B cell (primary cell): Measurements from ENCODE around the gene TM4SF5. TPM values are rescaled to one million over a fixed set of nuclear protein-coding genes. Genes with fewer than 3 reads are reported as not detected.

Source experiments
- ATAC-seq: fragments of 200-7000 bp; cut with Tn5 transposase; one replicate; pipeline ENCODE4 v1.10.0; 2021; ENCODE audit warnings: low read depth, mild to moderate bottlenecking, moderate number of reproducible peaks, moderate library complexity
- CTCF ChIA-PET: fragments of 350-600 bp; sonication (Branson Sonifier 250); formaldehyde crosslinking; loops from one replicate; lab custom pipeline; 2021; ENCODE audit warnings: antibody characterized with exemption, inconsistent platforms; lab: Charles Lee
- POLR2A ChIA-PET: fragments of 350-600 bp; sonication (Branson Sonifier 250); formaldehyde crosslinking; loops from one replicate; lab custom pipeline; 2021; ENCODE audit warnings: antibody characterized with exemption; lab: Charles Lee
- DNase-seq: peaks from one replicate; pipeline ENCODE4 v3.0.0; 2013
- H2AFZ ChIP-seq: 2 replicates; pipeline ENCODE4 v1.6.1; 2012; ENCODE audit warnings: mild to moderate bottlenecking, low read depth, low read length; ENCODE audit not compliant: insufficient read depth, poor library complexity, severe bottlenecking
- H3K27ac ChIP-seq, 2 donors: 1 replicate in 1 of 2; 2 replicates in 1 of 2; pipeline ENCODE4 v1.5.1; 2012 to 2013; ENCODE audit warnings: low read length in 2 of 2, mild to moderate bottlenecking in 2 of 2, moderate library complexity in 1 of 2
- H3K27me3 ChIP-seq, 4 experiments: fragments of 200-600 bp in 1 of 4; sonication (generic) in 1 of 4; replicated peaks in 1 of 4; 1 replicate in 2 of 4; 2 replicates in 2 of 4; pipeline versions ENCODE4 v1.6.1 to v1.7.0; 2013 to 2016; ENCODE audit warnings: low read length in 3 of 4, mild to moderate bottlenecking in 2 of 4, mixed read lengths in 1 of 4, moderate library complexity in 1 of 4; ENCODE audit not compliant: insufficient read depth in 4 of 4, control insufficient read depth in 3 of 4; ENCODE audit errors: control extremely low read depth in 1 of 4
- H3K36me3 ChIP-seq, 2 experiments: replicated peaks in 1 of 2; 1 replicate in 1 of 2; 2 replicates in 1 of 2; pipeline versions ENCODE4 v1.6.1 to v1.7.1; 2013; ENCODE audit warnings: low read length in 1 of 2; ENCODE audit not compliant: insufficient read depth in 2 of 2, control insufficient read depth in 1 of 2; ENCODE audit errors: control extremely low read depth in 1 of 2, extremely low read depth in 1 of 2
- H3K4me1 ChIP-seq, 2 donors: fragments of 200-600 bp in 1 of 2; sonication (generic) in 1 of 2; 1 replicate in 1 of 2; 2 replicates in 1 of 2; pipeline versions ENCODE4 v1.5.1 to v1.6.1; 2013 to 2017; ENCODE audit warnings: low read length in 2 of 2; ENCODE audit not compliant: control insufficient read depth in 2 of 2, insufficient read depth in 2 of 2
- H3K4me2 ChIP-seq: replicated peaks from 2 replicates; pipeline ENCODE3; 2012; ENCODE audit warnings: mild to moderate bottlenecking, low read depth, low read length; ENCODE audit not compliant: poor library complexity, severe bottlenecking
- H3K4me3 ChIP-seq, 5 experiments: fragments of 200-600 bp in 1 of 5; sonication (generic) in 1 of 5; 1 replicate in 3 of 5; 2 replicates in 2 of 5; pipeline versions ENCODE4 v1.5.1 to v1.7.0; 2011 to 2016; ENCODE audit warnings: low read length in 4 of 5, mild to moderate bottlenecking in 4 of 5, low read depth in 2 of 5, control low read depth in 1 of 5, moderate library complexity in 1 of 5; ENCODE audit not compliant: insufficient read depth in 1 of 5; ENCODE audit errors: control extremely low read depth in 1 of 5, extremely low read depth in 1 of 5
- H3K79me2 ChIP-seq: fragments of 200-600 bp; sonication (generic); one replicate; pipeline ENCODE4 v1.6.0; 2016; ENCODE audit warnings: low read length; ENCODE audit not compliant: control insufficient read depth, insufficient read depth
- H3K9ac ChIP-seq: fragments of 200-600 bp; sonication (generic); 2 replicates; pipeline ENCODE4 v1.6.1; 2017; ENCODE audit warnings: mild to moderate bottlenecking, low read length, moderate library complexity
- H3K9me3 ChIP-seq, 3 donors: one replicate each; pipeline versions ENCODE4 v1.6.1 to v1.7.1; 2013; ENCODE audit warnings: low read length in 2 of 3; ENCODE audit not compliant: control insufficient read depth in 2 of 3, insufficient read depth in 1 of 3; ENCODE audit errors: control extremely low read depth in 1 of 3
- H4K20me1 ChIP-seq: 2 replicates; pipeline ENCODE4 v1.6.0; 2012; ENCODE audit warnings: mild to moderate bottlenecking, low read length; ENCODE audit not compliant: insufficient read depth, control insufficient read depth, poor library complexity, severe bottlenecking
- H3K27ac Mint-ChIP-seq: one replicate; pipeline ENCODE4 v1.8.0; 2021; ENCODE audit warnings: mixed read lengths
- H3K27me3 Mint-ChIP-seq: one replicate; pipeline ENCODE4 v1.8.0; 2021; ENCODE audit warnings: mixed read lengths
- H3K4me1 Mint-ChIP-seq: one replicate; pipeline ENCODE4 v1.8.0; 2021; ENCODE audit warnings: mixed read lengths
- H3K4me3 Mint-ChIP-seq: one replicate; pipeline ENCODE4 v1.8.0; 2021; ENCODE audit warnings: mixed read lengths
- H3K9me3 Mint-ChIP-seq: one replicate; pipeline ENCODE4 v1.8.0; 2022; ENCODE audit warnings: mixed read lengths; ENCODE audit not compliant: insufficient read depth
- EZH2 ChIP-seq: IDR thresholded peaks from 2 replicates; pipeline ENCODE4 v1.6.1; 2012; ENCODE audit warnings: borderline replicate concordance, low read depth, mild to moderate bottlenecking, moderate library complexity, low read length; ENCODE audit not compliant: insufficient read depth, poor library complexity, severe bottlenecking
- WGBS: methylation state at CpG from one replicate; pipeline ENCODE4 v1.1.5; 2013; ENCODE audit warnings: missing lambda C conversion rate; ENCODE audit not compliant: insufficient coverage; 5-methylcytosine and 5-hydroxymethylcytosine counted together
- intact Hi-C: fragments of 100-400 bp; cut with micrococcal nuclease; formaldehyde crosslinking; loops from one replicate; pipeline ENCODE4 v1.10.0; 2022
- polyA plus RNA-seq: library from polyadenylated mRNA; depleted of rRNA; stranded (reverse); fragments of >200 nt; gene quantifications from 2 replicates; pipeline ENCODE4 v1.2.3, GENCODE V29; 2012
- total RNA-seq, 2 donors: library from RNA; stranded (reverse); fragments of 120-200 nt in 1 of 2; gene quantifications; 1 replicate in 1 of 2; 2 replicates in 1 of 2; pipeline versions ENCODE4 v1.2.3 to v1.2.4, GENCODE V29; 2013 to 2022
- TF ChIP-seq, protein P1 (sequence below): fragments of 200-600 bp; IDR thresholded peaks from one replicate; pipeline ENCODE4 v1.8.0; 2022; ENCODE audit warnings: antibody characterized with exemption, mild to moderate bottlenecking

Gene TM4SF5
- total and polyA plus RNA-seq, 2 donors (not counting 1 experiment from before 2014, with no cell fraction given), result not detected

DNA sequence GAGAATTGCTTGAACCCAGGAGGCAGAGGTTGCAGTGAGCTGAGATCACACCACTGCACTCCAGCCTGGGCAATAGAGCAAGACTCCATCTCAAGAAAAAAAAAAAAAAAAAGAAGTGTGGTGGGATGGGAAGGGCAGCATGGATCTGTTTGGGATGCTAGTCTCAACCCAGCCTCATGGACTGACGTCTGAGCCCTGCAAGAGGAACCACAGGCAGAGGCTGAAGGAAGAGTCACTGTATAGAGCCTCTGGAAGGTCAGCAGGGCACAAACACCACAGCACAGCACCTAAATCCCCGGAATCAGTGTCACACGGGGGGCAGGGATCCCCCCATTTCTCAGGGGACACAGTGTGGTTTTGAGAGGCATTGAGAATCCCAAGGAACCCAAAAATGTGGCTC lies 21.1 kb upstream of the TM4SF5 start:
- Histone ChIP-seq H3K27ac (no peak overlapping the region), H3K79me2 (no peaks in the 10 kb centered on the region), H3K27me3 (peaks cover 0 to 17% (median 7%) of the 10 kb centered on the region in 4 experiments), H3K4me3 (no peak overlapping the region), H3K4me1 (peaks cover 8 to 11% of the 10 kb centered on the region in 2 donors), H4K20me1 (no peaks in the 10 kb centered on the region), H3K9me3 (no peaks in the 10 kb centered on the region), H3K36me3 (no peaks in the 10 kb centered on the region), H2AFZ (no peak overlapping the region), H3K4me2 (no peak overlapping the region), H3K9ac (no peak overlapping the region)
- DNase-seq, result no peak
- POLR2A ChIA-PET, result interaction anchor here (0.7 kb wide), 1 partner anchor 571 kb away, joined by 6 read pairs; no protein-coding TSS in a partner anchor
- H3K27me3 Mint-ChIP-seq, result peaks cover 43% of the 10 kb centered on the region
- 45% methylated on average over 1 of the region's 3 CpGs for WGBS
- CTCF ChIA-PET, result no interaction called here
- peaks cover 13% of the 10 kb centered on the region for H3K4me1 Mint-ChIP-seq
- no peaks in the 10 kb centered on the region for H3K9me3 Mint-ChIP-seq
- TF ChIP-seq, protein P1, sequence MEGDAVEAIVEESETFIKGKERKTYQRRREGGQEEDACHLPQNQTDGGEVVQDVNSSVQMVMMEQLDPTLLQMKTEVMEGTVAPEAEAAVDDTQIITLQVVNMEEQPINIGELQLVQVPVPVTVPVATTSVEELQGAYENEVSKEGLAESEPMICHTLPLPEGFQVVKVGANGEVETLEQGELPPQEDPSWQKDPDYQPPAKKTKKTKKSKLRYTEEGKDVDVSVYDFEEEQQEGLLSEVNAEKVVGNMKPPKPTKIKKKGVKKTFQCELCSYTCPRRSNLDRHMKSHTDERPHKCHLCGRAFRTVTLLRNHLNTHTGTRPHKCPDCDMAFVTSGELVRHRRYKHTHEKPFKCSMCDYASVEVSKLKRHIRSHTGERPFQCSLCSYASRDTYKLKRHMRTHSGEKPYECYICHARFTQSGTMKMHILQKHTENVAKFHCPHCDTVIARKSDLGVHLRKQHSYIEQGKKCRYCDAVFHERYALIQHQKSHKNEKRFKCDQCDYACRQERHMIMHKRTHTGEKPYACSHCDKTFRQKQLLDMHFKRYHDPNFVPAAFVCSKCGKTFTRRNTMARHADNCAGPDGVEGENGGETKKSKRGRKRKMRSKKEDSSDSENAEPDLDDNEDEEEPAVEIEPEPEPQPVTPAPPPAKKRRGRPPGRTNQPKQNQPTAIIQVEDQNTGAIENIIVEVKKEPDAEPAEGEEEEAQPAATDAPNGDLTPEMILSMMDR, result no peak
- no peak for TF ChIP-seq EZH2
- no peak for ATAC-seq
- intact Hi-C loops, result no loop called here
- no peak overlapping the region for H3K4me3 Mint-ChIP-seq
- peak overlapping the region; percentile 37 for H3K27ac Mint-ChIP-seq

DNA sequence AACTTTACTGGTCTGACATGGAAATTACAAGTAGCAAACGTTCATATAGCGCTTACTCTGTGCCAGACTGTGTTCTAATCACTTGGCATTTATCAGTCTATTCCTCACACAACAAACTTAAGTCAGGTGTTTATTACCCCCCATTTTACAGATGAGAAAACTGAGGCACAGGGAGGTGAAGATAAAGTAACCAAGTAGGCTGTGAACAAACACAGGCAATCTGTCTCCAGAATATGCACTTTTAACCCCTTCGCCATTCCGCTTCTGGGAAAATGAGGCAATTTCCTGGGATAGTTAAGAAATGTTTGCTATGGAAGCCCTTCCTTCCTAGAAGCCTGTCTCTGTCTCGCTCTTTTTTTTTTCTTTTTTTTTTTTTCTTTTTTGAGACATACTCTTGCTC lies 19.8 kb upstream of the TM4SF5 start:
- Histone ChIP-seq H3K9me3 (no peaks in the 10 kb centered on the region), H3K4me2 (no peak overlapping the region), H3K9ac (no peak overlapping the region), H2AFZ (no peak overlapping the region), H3K27ac (no peak overlapping the region), H3K27me3 (peaks cover 0 to 17% (median 7%) of the 10 kb centered on the region in 4 experiments), H3K4me1 (peaks cover 8 to 11% of the 10 kb centered on the region in 2 donors), H4K20me1 (no peaks in the 10 kb centered on the region), H3K4me3 (no peak overlapping the region), H3K36me3 (no peaks in the 10 kb centered on the region), H3K79me2 (no peaks in the 10 kb centered on the region)
- CTCF ChIA-PET, result no interaction called here
- ATAC-seq, result no peak
- WGBS, result no CpG with 5 or more reads among the region's 5 CpGs
- H3K9me3 Mint-ChIP-seq, result no peaks in the 10 kb centered on the region
- POLR2A ChIA-PET, result no interaction called here
- H3K4me3 Mint-ChIP-seq, result no peak overlapping the region
- no peak for TF ChIP-seq EZH2
- TF ChIP-seq, protein P1, result no peak
- H3K27me3 Mint-ChIP-seq, result peaks cover 34% of the 10 kb centered on the region
- H3K27ac Mint-ChIP-seq, result no peak overlapping the region
- peaks cover 11% of the 10 kb centered on the region for H3K4me1 Mint-ChIP-seq
- intact Hi-C loops, result no loop called here
- DNase-seq, result no peak
